SK-N-MC (cell line): Measurements from ENCODE around the gene FANCF.

Experiments used
- DNase-seq: peaks from one replicate; pipeline ENCODE4 v3.0.0-alpha.2; 2011; ENCODE audit warnings: low read depth, low spot score
- H3K27ac ChIP-seq: fragments of 200-600 bp; sonication (generic); 2 replicates; pipeline ENCODE4 v1.5.1; 2016; ENCODE audit warnings: mixed run types
- H3K36me3 ChIP-seq: fragments of 200-600 bp; sonication (generic); 2 replicates; pipeline ENCODE4 v1.6.1; 2017; ENCODE audit warnings: antibody characterized with exemption, low read length, mixed read lengths; ENCODE audit not compliant: insufficient read depth
- H3K4me3 ChIP-seq: fragments of 200-600 bp; sonication (generic); 2 replicates; pipeline ENCODE4 v1.5.1; 2016
- H3K9ac ChIP-seq: fragments of 200-600 bp; sonication (generic); 2 replicates; pipeline ENCODE4 v1.8.0; 2017; ENCODE audit warnings: mixed run types, mixed read lengths; ENCODE audit not compliant: insufficient read length
- H3K9me3 ChIP-seq: fragments of 200-600 bp; sonication (generic); 2 replicates; pipeline ENCODE4 v1.6.1; 2017; ENCODE audit warnings: low read depth, mild to moderate bottlenecking, antibody characterized with exemption, low read length, moderate library complexity, mixed read lengths
- EZH2 ChIP-seq: fragments of 200-600 bp; sonication (generic); IDR thresholded peaks from one replicate; pipeline ENCODE4 v1.6.1; 2017; ENCODE audit warnings: antibody characterized with exemption
- FOXP2 ChIP-seq: optimal IDR thresholded peaks from 2 replicates; pipeline ENCODE3; 2011; ENCODE audit warnings: mild to moderate bottlenecking, moderate library complexity; ENCODE audit not compliant: insufficient read depth; ENCODE audit errors: extremely low read length, control extremely low read depth
- POLR2AphosphoS5 ChIP-seq: IDR thresholded peaks from 2 replicates; pipeline ENCODE4 v1.6.1; 2012; ENCODE audit warnings: mild to moderate bottlenecking, low read depth, low read length, borderline replicate concordance

Gene FANCF, protein sequence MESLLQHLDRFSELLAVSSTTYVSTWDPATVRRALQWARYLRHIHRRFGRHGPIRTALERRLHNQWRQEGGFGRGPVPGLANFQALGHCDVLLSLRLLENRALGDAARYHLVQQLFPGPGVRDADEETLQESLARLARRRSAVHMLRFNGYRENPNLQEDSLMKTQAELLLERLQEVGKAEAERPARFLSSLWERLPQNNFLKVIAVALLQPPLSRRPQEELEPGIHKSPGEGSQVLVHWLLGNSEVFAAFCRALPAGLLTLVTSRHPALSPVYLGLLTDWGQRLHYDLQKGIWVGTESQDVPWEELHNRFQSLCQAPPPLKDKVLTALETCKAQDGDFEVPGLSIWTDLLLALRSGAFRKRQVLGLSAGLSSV

DNA sequence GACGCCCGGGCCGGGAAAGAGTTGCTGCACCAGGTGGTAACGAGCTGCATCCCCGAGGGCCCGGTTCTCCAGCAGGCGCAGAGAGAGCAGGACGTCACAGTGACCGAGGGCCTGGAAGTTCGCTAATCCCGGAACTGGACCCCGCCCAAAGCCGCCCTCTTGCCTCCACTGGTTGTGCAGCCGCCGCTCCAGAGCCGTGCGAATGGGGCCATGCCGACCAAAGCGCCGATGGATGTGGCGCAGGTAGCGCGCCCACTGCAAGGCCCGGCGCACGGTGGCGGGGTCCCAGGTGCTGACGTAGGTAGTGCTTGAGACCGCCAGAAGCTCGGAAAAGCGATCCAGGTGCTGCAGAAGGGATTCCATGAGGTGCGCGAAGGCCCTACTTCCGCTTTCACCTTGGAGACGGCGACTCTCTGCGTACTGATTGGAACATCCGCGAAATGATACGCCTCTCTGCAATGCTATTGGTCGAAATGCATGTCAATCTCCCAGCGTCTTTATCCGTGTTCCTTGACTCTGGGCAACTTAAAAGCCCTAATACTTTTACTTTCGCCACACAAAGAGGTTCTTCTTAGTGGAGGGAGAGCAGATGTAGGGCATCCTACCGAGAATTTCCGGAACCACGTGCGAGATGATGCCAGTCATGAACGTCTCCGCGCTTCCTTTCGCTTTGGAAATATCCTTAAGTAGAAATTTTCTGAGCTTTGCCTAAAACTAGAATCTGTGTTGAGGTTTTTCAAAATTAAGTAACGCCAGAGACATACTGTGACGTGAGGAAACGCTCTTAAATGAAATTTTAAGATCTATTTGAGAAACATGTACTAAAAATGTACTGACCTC lies at the start of gene FANCF:
FANCF (minus strand) TSS at position 376 of the 840 bp plus-strand sequence; CDS start at position 363, 13 bp downstream.
- H3K9ac ChIP-seq: peak within 1 kb of the TSS; percentile 74

GRCh38 chr11:22674470-22675439 lies 49.1 kb upstream of the FANCF start:
- no peak overlapping the region for H3K27ac ChIP-seq
- no peak overlapping the region for H3K4me3 ChIP-seq

More for the DNA sequence above, at the start of gene FANCF:
- Histone ChIP-seq H3K27ac (no peak within 1 kb of the TSS), H3K36me3 (no peaks in the 10 kb centered on the region), H3K4me3 (peak within 1 kb of the TSS; percentile 84), H3K9me3 (no peaks in the 10 kb centered on the region)
- no peak for TF ChIP-seq EZH2
- peak; percentile 77 for TF ChIP-seq POLR2AphosphoS5
- peak; percentile 99 for DNase-seq

GRCh38 chr11:22671751-22672150 lies 46.1 kb upstream of the FANCF start:
- no peaks in the 10 kb centered on the region for H3K9me3 ChIP-seq
- H3K36me3 ChIP-seq: no peaks in the 10 kb centered on the region
- no peak overlapping the region for H3K9ac ChIP-seq
- no peak overlapping the region for H3K4me3 ChIP-seq
- TF ChIP-seq POLR2AphosphoS5: no peak
- no peak for TF ChIP-seq FOXP2
- TF ChIP-seq EZH2: no peak
- no peak for DNase-seq
- H3K27ac ChIP-seq: no peak overlapping the region

More at GRCh38 chr11:22674470-22675439, 49.1 kb upstream of the FANCF start:
- TF ChIP-seq EZH2 (no peak), FOXP2 (no peak), POLR2AphosphoS5 (no peak)
- DNase-seq: no peak
- Histone ChIP-seq H3K9ac (no peak overlapping the region), H3K9me3 (no peaks in the 10 kb centered on the region), H3K36me3 (no peaks in the 10 kb centered on the region)

GRCh38 chr11:22670830-22671229 lies 45.2 kb upstream of the FANCF start:
- Histone ChIP-seq H3K9me3 (no peaks in the 10 kb centered on the region), H3K36me3 (no peaks in the 10 kb centered on the region), H3K4me3 (no peak overlapping the region), H3K9ac (no peak overlapping the region), H3K27ac (no peak overlapping the region)
- DNase-seq: no peak
- TF ChIP-seq POLR2AphosphoS5: no peak
- no peak for TF ChIP-seq FOXP2
- no peak for TF ChIP-seq EZH2

- no peaks in the 10 kb centered on the region for H3K9me3 ChIP-seq
- H3K36me3 ChIP-seq: no peaks in the 10 kb centered on the region
- no peak overlapping the region for H3K4me3 ChIP-seq
- DNase-seq: no peak
- no peak overlapping the region for H3K9ac ChIP-seq
- no peak for TF ChIP-seq EZH2
- TF ChIP-seq FOXP2: no peak
- no peak for TF ChIP-seq POLR2AphosphoS5
- H3K27ac ChIP-seq: no peak overlapping the region
Observed at GRCh38 chr11:22669368-22669767, 43.7 kb upstream of the FANCF start.

DNA sequence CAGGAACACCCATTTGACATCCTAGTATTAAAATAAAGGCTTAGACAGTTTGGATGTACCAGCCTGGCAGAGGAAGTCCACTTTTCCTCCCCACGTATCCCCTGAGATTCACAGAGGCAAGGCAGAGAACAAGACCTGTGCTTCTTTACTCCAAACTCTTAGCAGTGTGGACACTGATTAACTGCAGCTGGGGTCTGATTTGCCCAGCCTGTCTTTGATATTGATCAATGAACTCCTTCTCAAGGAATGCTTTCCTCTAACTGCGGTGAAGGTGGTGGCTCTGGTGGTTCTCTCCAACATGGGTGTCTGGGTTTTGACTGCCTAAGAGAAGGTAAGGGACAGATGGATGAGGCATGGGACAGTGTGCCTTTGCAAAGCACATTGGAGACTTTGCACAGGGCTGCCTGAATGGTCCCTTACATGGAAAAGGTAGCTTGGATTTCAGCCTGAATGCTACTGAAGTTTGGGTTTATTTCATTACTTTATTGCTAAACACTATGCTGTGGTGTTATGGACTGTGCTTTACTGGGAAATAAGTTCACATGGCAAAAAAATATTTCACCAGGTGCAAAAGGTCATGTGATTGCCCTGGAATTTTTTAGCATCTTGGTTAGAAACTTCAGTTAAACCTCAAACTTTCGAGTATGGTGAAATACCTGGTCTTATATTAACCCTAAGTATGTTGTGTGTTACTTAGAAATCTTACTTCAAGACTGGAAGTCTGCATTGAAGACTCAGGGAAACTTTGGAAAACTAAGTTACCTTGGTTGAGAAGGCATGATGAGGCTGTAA lies 42.6 kb upstream of the FANCF start:
- no peak overlapping the region for H3K9ac ChIP-seq
- H3K4me3 ChIP-seq: no peak overlapping the region
- DNase-seq: no peak
- TF ChIP-seq POLR2AphosphoS5: no peak
- TF ChIP-seq EZH2: no peak
- no peak for TF ChIP-seq FOXP2
- H3K27ac ChIP-seq: no peak overlapping the region
- H3K9me3 ChIP-seq: no peaks in the 10 kb centered on the region
- H3K36me3 ChIP-seq: no peaks in the 10 kb centered on the region
